ENCODE results near the gene KDM2A.

GRCh38 chr11:67136156-67136555, 17.1 kb downstream of the KDM2A start:
- TF ChIP-seq GATA3 (IDR thresholded peaks at IDR 0.05; ENCODE audit: low read depth, low read length) (no peak), GATA2 (IDR thresholded peaks at IDR 0.05; ENCODE audit: low read depth, low read length) (no peak)
